Subcutaneous abdominal adipose tissue (tissue), 5 donors: Measurements from ENCODE around the gene NT5DC3.
A peak's percentile ranks its signal among the peaks of the same experiment; 100 is the strongest.
"Not testable (repeated sequence)": the region's sequence is repeated elsewhere in the genome, so short reads cannot be mapped to it uniquely, and the experiment has no call there.

ENCODE experiments used
- H3K27ac ChIP-seq: one replicate; pipeline ENCODE4 v1.7.0; 2013; ENCODE audit warnings: low read depth, mild to moderate bottlenecking, inconsistent platforms, low read length, moderate library complexity
- H3K27me3 ChIP-seq, 5 donors: one replicate each; pipeline ENCODE4 v1.7.0; 2013; ENCODE audit warnings: low read length in 5 of 5, inconsistent platforms in 1 of 5; ENCODE audit not compliant: control insufficient read depth in 5 of 5, insufficient read depth in 4 of 5
- H3K36me3 ChIP-seq, 5 donors: one replicate each; pipeline ENCODE4 v1.7.0; 2013; ENCODE audit warnings: low read length in 5 of 5; ENCODE audit not compliant: control insufficient read depth in 5 of 5, insufficient read depth in 5 of 5
- H3K4me1 ChIP-seq, 5 donors: one replicate each; pipeline ENCODE4 v1.7.0; 2013; ENCODE audit warnings: low read length in 5 of 5, mild to moderate bottlenecking in 3 of 5, moderate library complexity in 1 of 5; ENCODE audit not compliant: control insufficient read depth in 5 of 5, insufficient read depth in 5 of 5
- H3K4me3 ChIP-seq, 5 donors: one replicate each; pipeline ENCODE4 v1.7.0; 2013; ENCODE audit warnings: low read length in 5 of 5, low read depth in 1 of 5
- H3K9ac ChIP-seq, 5 donors: one replicate each; pipeline ENCODE4 v1.7.0; 2013; ENCODE audit warnings: low read length in 5 of 5, mild to moderate bottlenecking in 4 of 5, moderate library complexity in 3 of 5
- H3K9me3 ChIP-seq, 5 donors: one replicate each; pipeline ENCODE4 v1.7.0; 2013; ENCODE audit warnings: low read length in 5 of 5; ENCODE audit not compliant: control insufficient read depth in 5 of 5
- donor health status: healthy.
- donor health status: healthy.
- donor health status: healthy.
- donor health status: healthy.
- donor health status: healthy.

The NT5DC3 gene

GRCh38 chr12:103841690-103842584, 903 bp upstream of the NT5DC3 start:
- Histone ChIP-seq H3K4me1 (peaks cover 0 to 40% (median 35%) of the 10 kb centered on the region in 5 donors), H3K4me3 (peak overlapping the region; percentile 70 to 80 (median 76)), H3K9me3 (no peaks in the 10 kb centered on the region), H3K27me3 (no peaks in the 10 kb centered on the region), H3K27ac (peak overlapping the region; percentile 77), H3K36me3 (no peaks in the 10 kb centered on the region), H3K9ac (peak overlapping the region in 4 of 5 donors; percentile 73 to 80 (median 79))

- no peaks in the 10 kb centered on the region for H3K9me3 ChIP-seq
- peak overlapping the region; percentile 53 to 81 (median 71) for H3K4me3 ChIP-seq
- no peaks in the 10 kb centered on the region for H3K27me3 ChIP-seq
- no peaks in the 10 kb centered on the region for H3K36me3 ChIP-seq
- peaks cover 0 to 36% (median 34%) of the 10 kb centered on the region in 5 donors for H3K4me1 ChIP-seq
- H3K9ac ChIP-seq, result peak overlapping the region in 4 of 5 donors; percentile 63 to 80 (median 67)
- no peak overlapping the region for H3K27ac ChIP-seq
Measured at GRCh38 chr12:103840462-103840875, 565 bp downstream of the NT5DC3 start.

DNA sequence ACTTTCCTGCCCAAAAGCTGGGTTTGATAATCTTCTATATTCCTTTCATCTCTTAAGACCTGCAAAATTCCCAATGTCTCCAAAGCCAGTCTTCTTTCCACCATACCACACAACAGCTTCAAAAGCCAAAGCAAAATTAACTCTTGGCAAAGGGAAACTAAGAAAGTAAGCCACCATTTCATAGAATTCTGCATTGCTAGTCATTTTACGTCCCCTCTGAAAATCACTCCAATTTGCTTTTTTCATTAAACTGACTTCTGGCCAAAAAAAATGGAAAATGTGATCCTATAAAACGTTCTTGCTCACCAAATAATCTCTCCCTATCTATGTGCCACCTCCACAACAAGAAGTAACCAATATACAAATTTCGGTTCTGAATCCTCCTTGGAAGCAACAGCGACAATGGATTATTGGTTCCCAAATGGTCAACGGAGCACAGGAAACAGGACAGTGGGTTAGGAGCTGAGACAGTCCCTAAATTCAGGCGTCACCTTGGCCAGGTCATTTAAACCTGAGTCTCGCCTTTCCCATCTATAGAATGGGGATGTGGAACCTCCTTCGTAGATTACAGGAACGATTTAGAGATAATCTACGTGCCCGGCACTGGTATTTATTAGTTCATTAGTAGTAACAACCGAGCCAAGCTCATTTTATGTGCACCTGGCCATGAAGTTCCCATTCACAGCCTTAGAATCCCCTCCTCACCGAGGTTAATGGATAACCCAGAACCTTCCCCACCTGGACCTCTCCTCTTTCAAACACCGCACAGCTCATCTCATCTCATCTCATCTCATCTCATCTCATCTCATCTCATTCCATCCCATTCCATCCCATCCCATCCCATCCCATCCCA, 1.2 kb downstream of the NT5DC3 start:
- Histone ChIP-seq H3K9ac (peak overlapping the region in 1 of 5 donors; percentile 70), H3K27ac (no peak overlapping the region)

DNA sequence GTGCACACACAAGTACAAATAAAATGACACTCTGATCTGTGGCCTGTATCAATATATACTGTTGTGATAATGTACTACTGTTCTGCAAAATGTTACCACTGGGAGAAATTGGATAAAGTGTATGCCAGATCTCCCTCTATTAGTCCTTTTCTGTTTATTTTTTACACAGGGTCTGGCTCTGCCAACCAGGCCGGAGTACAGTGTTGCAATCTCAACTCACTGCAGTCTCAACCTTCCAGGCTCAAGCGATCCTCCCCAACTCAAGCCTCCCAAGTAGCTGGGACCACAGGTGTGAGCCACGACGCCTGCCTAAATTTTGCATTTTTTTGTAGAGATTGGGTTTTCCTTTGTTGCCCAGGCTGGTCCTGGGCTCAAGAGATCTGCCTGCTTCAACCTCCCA, 1.9 kb downstream of the NT5DC3 start:
- H3K27me3 ChIP-seq, result no peaks in the 10 kb centered on the region
- no peaks in the 10 kb centered on the region for H3K36me3 ChIP-seq
- no peaks in the 10 kb centered on the region for H3K9me3 ChIP-seq
- no peak overlapping the region for H3K27ac ChIP-seq
- H3K4me3 ChIP-seq, result no peak overlapping the region
- no peak overlapping the region for H3K9ac ChIP-seq
- H3K4me1 ChIP-seq, result peaks cover 0 to 36% (median 34%) of the 10 kb centered on the region in 5 donors

More for the DNA sequence above, 1.2 kb downstream of the NT5DC3 start:
- no peaks in the 10 kb centered on the region for H3K36me3 ChIP-seq
- H3K27me3 ChIP-seq, result no peaks in the 10 kb centered on the region
- peak overlapping the region; percentile 53 to 81 (median 71) for H3K4me3 ChIP-seq
- H3K4me1 ChIP-seq, result peaks cover 0 to 36% (median 34%) of the 10 kb centered on the region in 5 donors
- no peaks in the 10 kb centered on the region for H3K9me3 ChIP-seq

DNA sequence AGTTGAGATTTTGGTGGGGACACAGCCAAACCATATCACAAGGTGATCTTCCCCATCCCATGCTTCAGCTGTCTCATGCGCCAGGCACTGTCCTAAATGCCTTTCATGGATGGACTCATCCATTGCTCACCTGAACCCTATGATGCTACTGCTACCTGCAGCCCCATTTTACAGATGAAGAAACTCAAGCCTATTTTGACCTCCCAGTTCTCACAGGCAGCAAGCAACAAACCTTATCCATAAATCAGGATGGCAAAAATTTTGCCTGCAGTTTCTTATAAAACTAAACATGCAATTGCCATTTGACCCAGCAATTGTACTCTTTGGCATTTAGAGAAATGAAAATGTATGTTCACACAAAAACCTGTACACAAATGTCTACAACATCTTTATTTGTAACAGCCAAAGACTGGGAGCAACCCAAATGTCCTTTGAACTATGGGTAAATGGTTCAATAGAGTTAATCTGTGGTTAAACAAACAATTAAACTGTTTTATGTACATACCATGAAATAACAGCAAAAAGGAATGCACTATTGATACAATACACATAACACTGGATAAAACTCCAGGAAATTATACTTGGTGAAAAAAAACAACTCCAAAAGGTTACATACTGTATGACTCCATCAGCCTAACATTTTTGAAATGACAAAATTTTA, 2.6 kb downstream of the NT5DC3 start:
- no peak overlapping the region for H3K9ac ChIP-seq
- peaks cover 0 to 38% (median 34%) of the 10 kb centered on the region in 5 donors for H3K4me1 ChIP-seq

DNA sequence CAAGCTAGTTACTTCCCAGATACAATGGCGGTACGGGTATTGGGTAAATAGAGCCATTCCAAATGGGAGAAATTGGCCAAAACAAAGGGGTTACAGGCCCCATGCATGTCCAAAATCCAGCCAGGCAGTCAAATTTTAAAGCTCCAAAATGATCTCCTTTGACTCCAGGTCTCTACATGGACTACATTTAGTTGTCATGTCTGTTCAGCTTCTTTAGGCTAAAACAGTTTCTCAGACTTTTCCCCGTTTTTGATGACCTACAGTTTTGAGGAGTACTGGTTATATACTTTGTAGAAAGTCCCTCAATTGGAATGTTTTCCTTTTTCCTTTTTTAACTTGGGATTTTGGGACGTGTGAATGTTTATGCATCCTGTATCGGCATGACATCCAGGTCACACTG, 4.7 kb downstream of the NT5DC3 start:
- Histone ChIP-seq H3K9me3 (no peaks in the 10 kb centered on the region), H3K36me3 (no peaks in the 10 kb centered on the region), H3K4me3 (no peak overlapping the region), H3K27me3 (no peaks in the 10 kb centered on the region), H3K4me1 (peaks cover 0 to 32% (median 26%) of the 10 kb centered on the region in 5 donors), H3K9ac (no peak overlapping the region), H3K27ac (no peak overlapping the region)

More for the DNA sequence above, 2.6 kb downstream of the NT5DC3 start:
- H3K27me3 ChIP-seq, result no peaks in the 10 kb centered on the region
- no peaks in the 10 kb centered on the region for H3K9me3 ChIP-seq
- no peaks in the 10 kb centered on the region for H3K36me3 ChIP-seq
- no peak overlapping the region for H3K4me3 ChIP-seq
- no peak overlapping the region for H3K27ac ChIP-seq

DNA sequence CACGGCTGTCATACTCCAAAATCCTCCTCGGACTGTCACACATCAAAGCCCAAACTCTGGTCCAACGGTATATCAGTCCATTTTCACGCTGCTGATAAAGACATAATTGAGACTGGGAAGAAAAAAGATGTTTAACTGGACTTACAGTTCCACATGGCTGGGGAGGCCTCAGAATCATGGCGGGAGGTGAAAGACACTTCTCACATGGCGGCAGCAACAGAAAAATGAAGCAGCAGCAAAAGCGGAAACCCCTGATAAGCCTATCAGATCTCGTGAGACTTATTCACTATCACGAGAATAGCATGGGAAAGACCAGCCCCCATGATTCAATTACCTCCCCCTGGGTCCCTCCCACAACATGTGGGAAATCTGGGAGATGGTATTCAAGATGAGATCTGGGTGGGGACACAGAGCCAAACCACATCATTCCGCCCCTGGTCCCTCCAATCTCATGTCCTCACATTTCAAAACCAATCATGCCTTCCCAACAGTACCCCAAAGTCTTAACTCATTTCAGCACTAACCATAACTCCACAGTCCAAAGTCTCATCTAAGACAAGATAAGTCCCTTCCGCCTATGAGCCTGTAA, 5.2 kb downstream of the NT5DC3 start:
- H3K9me3 ChIP-seq, H3K4me3 ChIP-seq, H3K27me3 ChIP-seq, H3K9ac ChIP-seq, H3K36me3 ChIP-seq, H3K27ac ChIP-seq: not testable (repeated sequence)
- H3K4me1 ChIP-seq, result peaks cover 0 to 32% (median 26%) of the 10 kb centered on the region in 5 donors

- Histone ChIP-seq H3K9me3 (peaks cover 0 to 4% (median 0%) of the 10 kb centered on the region in 5 donors), H3K4me1 (peaks cover 0 to 23% (median 17%) of the 10 kb centered on the region in 5 donors), H3K27ac (no peak overlapping the region), H3K36me3 (no peaks in the 10 kb centered on the region), H3K9ac (no peak overlapping the region), H3K27me3 (no peaks in the 10 kb centered on the region), H3K4me3 (no peak overlapping the region)
Measured at GRCh38 chr12:103834942-103835341, 6.1 kb downstream of the NT5DC3 start.

- H3K4me3 ChIP-seq, result no peak overlapping the region
- peaks cover 0 to 12% (median 8%) of the 10 kb centered on the region in 5 donors for H3K4me1 ChIP-seq
- no peak overlapping the region for H3K9ac ChIP-seq
- no peak overlapping the region for H3K27ac ChIP-seq
- no peaks in the 10 kb centered on the region for H3K36me3 ChIP-seq
- peaks cover 0 to 4% (median 0%) of the 10 kb centered on the region in 5 donors for H3K9me3 ChIP-seq
- H3K27me3 ChIP-seq, result no peaks in the 10 kb centered on the region
Measured at GRCh38 chr12:103833891-103834290, 7.1 kb downstream of the NT5DC3 start.
